ENCODE measurements around the gene INSL3. TPM values are rescaled to one million over a fixed set of nuclear protein-coding genes. Genes with fewer than 3 reads are reported as not detected.
"Not testable (repeated sequence)": the region's sequence is repeated elsewhere in the genome, so short reads cannot be mapped to it uniquely, and the experiment has no call there.

INSL3 gene
- total RNA-seq, 1 donor from 2014 or later, result not detected

DNA sequence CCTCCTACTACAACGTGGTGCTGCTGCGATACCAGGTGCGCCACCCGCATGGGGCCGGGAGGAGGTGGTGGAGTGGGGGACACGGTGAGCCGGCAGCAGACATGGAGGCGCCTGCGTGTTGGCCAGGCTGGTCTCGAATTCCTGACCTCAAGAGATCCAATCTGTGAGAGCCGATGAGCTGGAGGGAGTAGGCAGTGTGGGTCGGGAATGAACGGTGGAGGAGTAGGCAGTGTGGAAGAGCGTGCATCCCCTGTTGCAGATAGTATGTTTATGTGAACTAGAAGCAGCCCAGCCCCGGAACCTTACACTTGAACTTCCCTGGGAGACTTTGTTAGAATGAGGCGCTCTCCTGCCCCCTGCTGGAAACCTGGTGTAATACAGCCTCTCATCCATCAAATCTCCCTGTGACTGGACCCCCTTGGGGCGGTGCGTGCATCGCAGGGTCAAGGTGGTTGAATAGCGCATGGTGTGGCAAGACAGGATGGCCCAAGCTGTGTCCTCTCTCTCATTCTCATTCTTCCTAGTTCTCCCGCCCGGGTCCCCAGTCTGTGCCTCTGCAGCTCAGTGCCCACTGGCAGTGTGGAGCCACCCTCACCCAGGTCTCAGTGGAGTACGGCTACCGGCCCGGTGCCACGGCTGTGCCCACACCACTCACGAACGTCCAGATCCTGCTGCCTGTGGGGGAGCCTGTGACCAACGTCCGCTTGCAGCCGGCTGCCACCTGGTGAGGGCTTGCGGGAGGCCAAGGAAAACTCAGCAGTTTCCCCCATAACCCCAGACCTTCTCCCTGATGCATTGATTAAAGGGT is 36.9 kb downstream of the INSL3 start:
- TF ChIP-seq, protein P1, sequence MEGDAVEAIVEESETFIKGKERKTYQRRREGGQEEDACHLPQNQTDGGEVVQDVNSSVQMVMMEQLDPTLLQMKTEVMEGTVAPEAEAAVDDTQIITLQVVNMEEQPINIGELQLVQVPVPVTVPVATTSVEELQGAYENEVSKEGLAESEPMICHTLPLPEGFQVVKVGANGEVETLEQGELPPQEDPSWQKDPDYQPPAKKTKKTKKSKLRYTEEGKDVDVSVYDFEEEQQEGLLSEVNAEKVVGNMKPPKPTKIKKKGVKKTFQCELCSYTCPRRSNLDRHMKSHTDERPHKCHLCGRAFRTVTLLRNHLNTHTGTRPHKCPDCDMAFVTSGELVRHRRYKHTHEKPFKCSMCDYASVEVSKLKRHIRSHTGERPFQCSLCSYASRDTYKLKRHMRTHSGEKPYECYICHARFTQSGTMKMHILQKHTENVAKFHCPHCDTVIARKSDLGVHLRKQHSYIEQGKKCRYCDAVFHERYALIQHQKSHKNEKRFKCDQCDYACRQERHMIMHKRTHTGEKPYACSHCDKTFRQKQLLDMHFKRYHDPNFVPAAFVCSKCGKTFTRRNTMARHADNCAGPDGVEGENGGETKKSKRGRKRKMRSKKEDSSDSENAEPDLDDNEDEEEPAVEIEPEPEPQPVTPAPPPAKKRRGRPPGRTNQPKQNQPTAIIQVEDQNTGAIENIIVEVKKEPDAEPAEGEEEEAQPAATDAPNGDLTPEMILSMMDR (IDR thresholded peaks at IDR 0.05; ENCODE audit: insufficient read depth, low read length, poor library complexity, severe bottlenecking), result peak; percentile 82
- Histone ChIP-seq H3K36me3 (ENCODE audit: control insufficient read depth, insufficient read depth, low read length) (no peaks in the 10 kb centered on the region), H3K4me3 (ENCODE audit: low read depth, low read length) (no peak overlapping the region), H3K27me3 (ENCODE audit: control insufficient read depth, insufficient read depth, low read length) (no peaks in the 10 kb centered on the region)
- DNase-seq (ENCODE audit: low read depth), result no peak

DNA sequence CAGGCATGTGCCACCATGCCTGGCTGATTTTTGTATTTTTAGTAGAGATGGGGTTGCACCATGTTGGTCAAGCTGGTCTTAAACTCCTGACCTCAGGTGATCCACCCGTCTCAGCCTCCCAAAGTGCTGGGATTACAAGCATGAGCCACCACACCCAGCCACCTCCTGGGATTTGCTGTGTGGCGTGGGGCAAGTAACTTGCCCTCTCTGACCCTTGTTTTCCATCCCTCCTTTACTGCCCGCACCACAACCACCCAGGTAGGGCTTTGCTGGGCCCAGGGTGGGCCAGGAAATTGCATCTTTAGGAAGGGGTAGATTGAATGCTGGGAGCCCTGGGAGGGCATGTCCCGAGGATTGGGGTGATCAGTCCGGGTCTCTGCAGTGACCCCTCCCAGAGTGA is 37.6 kb downstream of the INSL3 start:
- H3K4me3 ChIP-seq (ENCODE audit: low read depth, low read length); DNase-seq (ENCODE audit: low read depth); H3K36me3 ChIP-seq (ENCODE audit: control insufficient read depth, insufficient read depth, low read length); H3K27me3 ChIP-seq (ENCODE audit: control insufficient read depth, insufficient read depth, low read length): not testable (repeated sequence)

DNA sequence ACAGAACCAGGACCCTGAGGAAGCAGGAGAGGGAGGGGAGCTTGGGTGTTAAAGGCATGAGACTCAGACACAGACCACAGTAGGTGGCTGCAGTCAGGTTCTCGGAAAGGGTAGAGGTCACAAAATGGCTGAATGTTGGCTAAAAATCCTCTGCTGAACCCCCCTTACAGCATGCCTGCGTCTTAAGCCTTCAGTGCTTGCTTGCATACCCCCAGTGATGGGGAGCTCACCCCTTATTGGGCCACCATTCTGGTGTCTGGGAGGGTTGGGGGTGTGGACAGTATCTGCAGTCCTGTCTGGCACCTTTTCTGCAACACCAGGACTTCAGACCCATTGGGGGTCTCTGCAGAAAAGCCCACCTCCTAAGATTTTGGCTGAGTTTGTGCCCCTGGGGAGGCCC is 40.5 kb downstream of the INSL3 start:
- Histone ChIP-seq H3K4me3 (ENCODE audit: low read depth, low read length) (no peak overlapping the region), H3K27me3 (ENCODE audit: control insufficient read depth, insufficient read depth, low read length) (peaks cover 7% of the 10 kb centered on the region), H3K36me3 (ENCODE audit: control insufficient read depth, insufficient read depth, low read length) (no peaks in the 10 kb centered on the region)
- TF ChIP-seq, protein P1 (IDR thresholded peaks at IDR 0.05; ENCODE audit: insufficient read depth, low read length, poor library complexity, severe bottlenecking), result no peak
- no peak for DNase-seq (ENCODE audit: low read depth)

DNA sequence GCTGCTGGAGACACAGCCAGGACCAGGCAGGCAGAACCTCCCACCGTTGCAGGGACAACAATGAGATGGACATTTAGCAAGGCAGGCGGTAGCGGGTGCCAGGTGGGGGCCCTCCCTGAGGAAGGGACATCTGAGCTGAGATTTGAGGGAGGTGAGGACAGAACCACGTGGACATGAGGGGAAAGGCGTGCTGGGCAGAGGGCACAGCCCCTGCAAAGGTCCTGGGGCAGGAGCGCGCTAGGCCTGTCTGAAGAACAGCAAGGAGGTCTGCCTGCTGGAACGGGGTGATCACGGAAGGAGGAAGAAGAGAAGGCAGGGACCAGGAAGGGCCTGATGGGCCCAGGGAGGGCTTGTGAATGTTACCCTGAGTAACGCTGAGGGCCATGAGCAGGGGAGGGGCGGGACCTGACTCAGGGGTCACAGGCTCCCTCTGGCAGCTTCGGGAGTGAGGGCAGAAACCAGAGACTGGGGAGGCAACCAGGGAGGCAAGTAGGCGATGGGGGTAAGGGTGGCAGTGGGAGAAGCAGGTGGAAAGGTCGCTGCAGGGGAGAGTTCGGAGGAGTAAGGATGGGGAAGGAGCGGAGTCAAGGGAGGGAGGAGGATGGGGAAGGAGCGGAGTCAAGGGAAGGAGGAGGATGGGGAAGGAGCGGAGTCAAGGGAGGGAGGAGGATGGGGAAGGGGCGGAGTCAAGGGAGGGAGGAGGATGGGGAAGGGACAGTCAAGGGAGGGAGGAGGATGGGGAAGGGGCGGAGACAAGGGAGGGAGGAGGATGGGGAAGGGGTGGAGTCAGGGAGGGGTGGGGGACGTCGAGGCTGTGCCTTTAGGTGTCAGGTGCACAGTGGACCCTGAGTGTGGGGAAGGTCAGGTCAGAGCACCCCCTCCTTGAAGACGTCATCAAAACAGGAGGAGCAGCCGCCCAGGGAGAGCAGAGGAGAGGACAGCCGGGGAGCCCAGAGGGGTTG is 42.1 kb downstream of the INSL3 start:
- Histone ChIP-seq H3K36me3 (ENCODE audit: control insufficient read depth, insufficient read depth, low read length) (no peaks in the 10 kb centered on the region), H3K27me3 (ENCODE audit: control insufficient read depth, insufficient read depth, low read length) (peaks cover 7% of the 10 kb centered on the region), H3K4me3 (ENCODE audit: low read depth, low read length) (peak overlapping the region; percentile 26)
- TF ChIP-seq, protein P1 (IDR thresholded peaks at IDR 0.05; ENCODE audit: insufficient read depth, low read length, poor library complexity, severe bottlenecking), result no peak
- no peak for DNase-seq (ENCODE audit: low read depth)

DNA sequence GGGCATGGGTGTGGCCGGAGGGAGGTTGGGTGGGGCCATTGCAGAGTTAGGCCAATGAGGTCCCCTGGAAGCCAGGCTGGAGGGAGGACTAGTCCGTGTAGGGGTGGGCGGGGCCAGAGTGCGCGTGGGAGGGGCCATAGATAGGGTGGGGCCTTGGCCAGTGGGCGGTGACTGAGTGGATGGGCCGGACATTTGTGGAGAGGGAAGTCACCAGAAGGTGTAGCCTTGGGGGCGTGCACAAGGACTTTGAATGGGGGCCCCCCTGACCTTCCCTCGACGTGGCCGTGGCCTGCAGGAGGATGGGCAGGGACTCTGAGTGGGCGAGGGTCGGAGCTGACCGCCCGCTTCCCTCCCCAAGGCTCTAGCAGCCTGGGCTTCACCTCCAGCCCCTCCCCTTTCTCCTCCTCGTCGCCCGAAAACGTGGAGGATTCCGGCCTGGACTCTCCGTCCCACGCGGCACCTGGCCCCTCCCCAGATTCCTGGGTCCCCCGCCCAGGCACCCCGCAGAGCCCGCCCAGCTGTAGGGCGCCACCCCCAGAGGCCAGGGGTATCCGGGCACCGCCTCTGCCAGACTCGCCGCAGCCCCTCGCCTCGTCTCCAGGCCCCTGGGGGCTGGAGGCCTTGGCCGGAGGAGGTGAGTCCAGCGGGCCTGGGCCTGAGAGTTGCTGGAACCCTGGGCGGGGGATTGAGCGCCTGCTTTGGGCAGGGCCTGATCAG is 42.9 kb downstream of the INSL3 start:
- no peak for DNase-seq (ENCODE audit: low read depth)
- Histone ChIP-seq H3K27me3 (ENCODE audit: control insufficient read depth, insufficient read depth, low read length) (peaks cover 7% of the 10 kb centered on the region), H3K4me3 (ENCODE audit: low read depth, low read length) (peak overlapping the region; percentile 26), H3K36me3 (ENCODE audit: control insufficient read depth, insufficient read depth, low read length) (no peaks in the 10 kb centered on the region)
- TF ChIP-seq, protein P1 (IDR thresholded peaks at IDR 0.05; ENCODE audit: insufficient read depth, low read length, poor library complexity, severe bottlenecking), result no peak

DNA sequence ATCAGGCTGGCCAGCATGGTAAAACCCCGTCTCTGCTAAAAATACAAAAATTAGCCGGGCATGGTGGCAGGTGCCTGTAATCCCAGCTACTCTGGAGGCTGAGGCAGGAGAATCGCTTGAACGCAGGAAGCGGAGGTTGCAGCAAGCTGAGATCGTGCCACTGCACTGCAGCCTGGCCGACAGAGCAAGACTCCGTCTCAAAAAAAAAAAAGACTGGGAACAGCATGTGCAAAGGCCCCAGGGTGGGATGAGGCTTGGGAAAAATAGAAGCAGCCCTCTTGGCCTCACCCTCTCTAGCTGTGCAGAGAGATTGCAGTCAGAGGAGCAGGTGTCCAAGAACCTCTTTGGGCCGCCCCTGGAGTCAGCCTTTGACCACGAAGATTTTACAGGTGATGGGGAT is 43.5 kb downstream of the INSL3 start:
- H3K36me3 ChIP-seq (ENCODE audit: control insufficient read depth, insufficient read depth, low read length); H3K27me3 ChIP-seq (ENCODE audit: control insufficient read depth, insufficient read depth, low read length); DNase-seq (ENCODE audit: low read depth): not testable (repeated sequence)

More for the DNA sequence above, 43.5 kb downstream of the INSL3 start:
- not testable (repeated sequence) for H3K4me3 ChIP-seq (ENCODE audit: low read depth, low read length)
